ENCODE results near the gene JOSD2.
A peak's percentile ranks its signal among the peaks of the same experiment; 100 is the strongest.

JOSD2 gene

DNA sequence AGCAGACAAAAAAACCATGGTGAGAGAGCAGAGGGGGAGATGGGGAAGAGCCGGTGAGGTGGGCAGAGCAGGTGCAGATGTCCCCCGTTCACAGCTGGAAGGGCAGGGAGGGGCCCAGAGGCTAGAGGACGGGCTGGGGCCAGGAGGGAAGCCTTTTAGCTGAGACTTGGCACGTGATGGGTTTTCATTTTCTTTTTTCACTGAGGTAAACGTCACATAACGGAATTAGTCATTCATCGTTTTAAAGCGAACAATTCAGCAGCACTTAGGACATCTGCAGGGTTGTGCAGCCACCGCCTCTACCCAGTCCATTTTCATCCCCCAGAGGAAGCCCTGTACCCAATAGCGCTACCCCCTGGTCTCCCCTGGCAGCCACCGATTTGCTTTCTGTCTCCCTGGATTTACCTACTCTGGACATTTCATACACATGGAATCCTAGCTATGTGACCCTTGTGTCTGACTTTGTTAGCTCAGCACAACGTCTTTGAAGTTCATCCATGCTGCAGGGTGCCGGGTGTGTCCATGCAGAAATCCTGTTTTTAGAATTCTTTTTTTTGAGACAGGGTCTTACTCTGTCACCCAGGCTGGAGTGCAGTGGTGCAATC is 50.7 kb downstream of the JOSD2 start:
- peak; percentile 94 for DNase-seq (ENCODE audit: low spot score)
- TF ChIP-seq, protein P1, sequence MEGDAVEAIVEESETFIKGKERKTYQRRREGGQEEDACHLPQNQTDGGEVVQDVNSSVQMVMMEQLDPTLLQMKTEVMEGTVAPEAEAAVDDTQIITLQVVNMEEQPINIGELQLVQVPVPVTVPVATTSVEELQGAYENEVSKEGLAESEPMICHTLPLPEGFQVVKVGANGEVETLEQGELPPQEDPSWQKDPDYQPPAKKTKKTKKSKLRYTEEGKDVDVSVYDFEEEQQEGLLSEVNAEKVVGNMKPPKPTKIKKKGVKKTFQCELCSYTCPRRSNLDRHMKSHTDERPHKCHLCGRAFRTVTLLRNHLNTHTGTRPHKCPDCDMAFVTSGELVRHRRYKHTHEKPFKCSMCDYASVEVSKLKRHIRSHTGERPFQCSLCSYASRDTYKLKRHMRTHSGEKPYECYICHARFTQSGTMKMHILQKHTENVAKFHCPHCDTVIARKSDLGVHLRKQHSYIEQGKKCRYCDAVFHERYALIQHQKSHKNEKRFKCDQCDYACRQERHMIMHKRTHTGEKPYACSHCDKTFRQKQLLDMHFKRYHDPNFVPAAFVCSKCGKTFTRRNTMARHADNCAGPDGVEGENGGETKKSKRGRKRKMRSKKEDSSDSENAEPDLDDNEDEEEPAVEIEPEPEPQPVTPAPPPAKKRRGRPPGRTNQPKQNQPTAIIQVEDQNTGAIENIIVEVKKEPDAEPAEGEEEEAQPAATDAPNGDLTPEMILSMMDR (IDR thresholded peaks at IDR 0.05; ENCODE audit: extremely low read depth, missing control alignments), result peak; percentile 12

DNA sequence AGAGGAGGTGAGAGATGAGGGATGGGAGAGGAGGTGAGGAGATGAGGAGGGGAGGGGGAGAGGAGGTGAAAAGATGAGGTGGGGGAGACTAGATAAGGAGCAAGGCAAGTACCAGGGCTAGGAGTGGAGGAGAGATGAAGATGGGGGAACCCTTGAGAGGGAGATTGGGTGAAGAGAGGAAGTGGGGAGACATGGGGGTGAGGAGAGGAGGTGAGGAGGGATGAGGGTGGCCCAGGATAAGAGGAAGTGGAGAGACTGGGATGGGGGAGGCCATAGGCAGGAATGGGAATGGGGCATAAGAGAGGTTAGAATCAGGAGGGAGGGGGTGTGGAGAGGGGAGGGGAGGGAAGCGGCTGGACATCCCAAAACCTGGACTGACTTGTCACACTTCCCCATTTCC is 51.4 kb downstream of the JOSD2 start:
- peak; percentile 55 for DNase-seq (ENCODE audit: low spot score)
- TF ChIP-seq, protein P1 (IDR thresholded peaks at IDR 0.05; ENCODE audit: extremely low read depth, missing control alignments), result no peak

DNA sequence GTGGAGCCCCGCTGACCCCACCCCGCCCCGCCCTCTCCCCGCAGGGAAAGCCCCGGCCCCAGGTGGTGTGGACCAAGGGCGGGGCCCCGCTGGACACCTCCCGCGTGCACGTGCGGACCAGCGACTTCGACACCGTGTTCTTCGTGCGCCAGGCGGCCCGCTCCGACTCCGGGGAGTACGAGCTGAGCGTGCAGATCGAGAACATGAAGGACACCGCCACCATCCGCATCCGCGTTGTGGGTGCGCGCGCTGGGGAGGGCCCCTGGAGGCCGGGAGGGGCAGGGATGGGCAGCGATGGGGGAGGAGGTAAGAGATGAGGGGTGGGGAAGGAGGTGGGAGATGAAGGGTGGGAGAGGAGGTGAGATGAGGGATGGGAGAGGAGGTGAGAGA is 51.9 kb downstream of the JOSD2 start:
- TF ChIP-seq, protein P1 (IDR thresholded peaks at IDR 0.05; ENCODE audit: extremely low read depth, missing control alignments), result no peak
- DNase-seq (ENCODE audit: low spot score), result no peak

DNA sequence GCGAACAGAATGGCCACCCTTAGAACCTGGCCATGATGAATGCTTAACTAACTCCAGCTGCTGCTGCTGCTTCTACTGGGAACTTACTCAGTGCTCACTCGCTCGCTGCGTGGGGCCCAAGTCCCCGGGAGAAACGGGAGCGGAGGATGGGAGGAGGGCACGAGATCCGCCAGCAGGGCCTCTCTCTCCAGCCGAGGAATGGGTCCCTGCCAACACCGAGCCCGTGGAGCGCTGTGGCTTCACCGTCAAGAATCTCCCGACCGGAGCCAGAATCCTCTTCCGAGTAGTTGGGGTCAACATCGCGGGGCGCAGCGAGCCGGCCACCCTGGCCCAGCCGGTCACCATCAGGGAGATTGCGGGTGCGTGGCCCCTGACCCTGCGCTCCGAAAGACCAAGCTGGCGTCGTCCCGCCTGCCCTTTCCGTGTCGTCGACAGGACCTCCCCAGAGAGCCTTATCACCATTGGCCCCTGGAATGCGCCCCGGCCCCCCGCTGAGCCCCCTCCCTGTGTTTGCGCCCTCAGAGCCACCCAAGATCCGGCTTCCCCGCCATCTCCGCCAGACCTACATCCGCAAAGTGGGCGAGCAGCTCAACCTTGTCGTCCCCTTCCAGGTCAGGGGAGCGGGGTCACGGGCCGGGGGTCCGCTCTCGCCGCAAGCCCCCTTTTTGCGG is 52.5 kb downstream of the JOSD2 start:
- DNase-seq (ENCODE audit: low spot score), result no peak
- TF ChIP-seq, protein P1 (IDR thresholded peaks at IDR 0.05; ENCODE audit: extremely low read depth, missing control alignments), result no peak

DNA sequence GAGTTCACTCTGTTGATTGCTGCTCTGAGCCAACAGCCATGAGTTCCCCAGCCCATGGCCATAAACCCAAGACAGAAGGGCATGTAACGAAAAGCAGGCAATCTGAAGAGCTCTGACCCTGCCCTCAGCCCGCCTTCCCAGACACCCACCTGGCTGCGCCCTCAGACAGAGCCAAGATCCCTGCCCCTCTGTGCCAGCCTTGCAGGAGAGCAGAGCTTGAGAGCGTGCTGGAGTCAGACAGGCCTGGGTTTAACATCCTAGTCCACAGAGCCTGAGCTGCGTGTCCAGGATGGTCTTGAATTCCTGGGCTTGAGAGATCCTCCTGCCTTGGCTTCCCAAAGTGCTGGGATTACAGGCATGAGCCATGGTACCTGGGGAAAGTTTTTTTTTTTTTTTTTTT is 53.7 kb downstream of the JOSD2 start:
- no peak for DNase-seq (ENCODE audit: low spot score)
- TF ChIP-seq, protein P1 (IDR thresholded peaks at IDR 0.05; ENCODE audit: extremely low read depth, missing control alignments), result no peak

All from GM20000 (cell line).